Uterus (tissue), 2 donors: ENCODE data around the gene OR8J1.

Experiments used
- POLR2A ChIP-seq, 2 donors: fragments of 450-650 bp; IDR thresholded peaks; one replicate each; pipeline ENCODE4 v1.6.1; 2016; ENCODE audit warnings: antibody characterized with exemption in 2 of 2, mild to moderate bottlenecking in 1 of 2, moderate library complexity in 1 of 2
- TF ChIP-seq, protein P1 (sequence below), 4 experiments: fragments of 200-600 bp in 2 of 4; fragments of 450-650 bp in 2 of 4; sonication (generic) in 2 of 4; IDR thresholded peaks; one replicate each; pipeline ENCODE4 v1.5.1; 2016 to 2019; ENCODE audit warnings: antibody characterized with exemption in 4 of 4, mild to moderate bottlenecking in 2 of 4, moderate library complexity in 1 of 4

- TF ChIP-seq, protein P1, sequence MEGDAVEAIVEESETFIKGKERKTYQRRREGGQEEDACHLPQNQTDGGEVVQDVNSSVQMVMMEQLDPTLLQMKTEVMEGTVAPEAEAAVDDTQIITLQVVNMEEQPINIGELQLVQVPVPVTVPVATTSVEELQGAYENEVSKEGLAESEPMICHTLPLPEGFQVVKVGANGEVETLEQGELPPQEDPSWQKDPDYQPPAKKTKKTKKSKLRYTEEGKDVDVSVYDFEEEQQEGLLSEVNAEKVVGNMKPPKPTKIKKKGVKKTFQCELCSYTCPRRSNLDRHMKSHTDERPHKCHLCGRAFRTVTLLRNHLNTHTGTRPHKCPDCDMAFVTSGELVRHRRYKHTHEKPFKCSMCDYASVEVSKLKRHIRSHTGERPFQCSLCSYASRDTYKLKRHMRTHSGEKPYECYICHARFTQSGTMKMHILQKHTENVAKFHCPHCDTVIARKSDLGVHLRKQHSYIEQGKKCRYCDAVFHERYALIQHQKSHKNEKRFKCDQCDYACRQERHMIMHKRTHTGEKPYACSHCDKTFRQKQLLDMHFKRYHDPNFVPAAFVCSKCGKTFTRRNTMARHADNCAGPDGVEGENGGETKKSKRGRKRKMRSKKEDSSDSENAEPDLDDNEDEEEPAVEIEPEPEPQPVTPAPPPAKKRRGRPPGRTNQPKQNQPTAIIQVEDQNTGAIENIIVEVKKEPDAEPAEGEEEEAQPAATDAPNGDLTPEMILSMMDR (IDR thresholded peaks at IDR 0.05), result no peak
- TF ChIP-seq POLR2A (IDR thresholded peaks at IDR 0.05), result no peak
Observed at GRCh38 chr11:56353991-56354390, at the start of gene OR8J1.
